ENCODE measurements around the gene LHX2. TPM values are rescaled to one million over a fixed set of nuclear protein-coding genes. Genes with fewer than 3 reads are reported as not detected.

LHX2 gene
- polyA plus RNA-seq, 1 of the 3 experiments (the other 2 are of a cell fraction): not detected

- WGBS (ENCODE audit: low lambda C conversion rate): 7% methylated on average over 4 of the region's 35 CpGs
- POLR2A ChIA-PET: no interaction called here
- CTCF ChIA-PET: no interaction called here
These were observed 11.3 kb upstream of the LHX2 start for GRCh38 chr9:124000161-124000783.

GRCh38 chr9:124000784-124001457 lies 10.6 kb upstream of the LHX2 start:
- no peak overlapping the region for H2AFZ ChIP-seq (ENCODE audit: low read depth)
- no peaks in the 10 kb centered on the region for H3K36me3 ChIP-seq (replicated peaks in 1 of 2; ENCODE audit: control insufficient read depth in 1 of 2, insufficient read depth in 2 of 2, low read length in 1 of 2)
- DNase-seq: no peak
- no peaks in the 10 kb centered on the region for H3F3A ChIP-seq (replicated peaks; ENCODE audit: insufficient read depth)
- ChIA-PET CTCF (interaction anchor here (1.4 to 5.4 kb wide), 2 partner anchors 40 to 460 kb away, joined by 4 to 33 read pairs; no protein-coding TSS in a partner anchor), POLR2A (no interaction called here)
- no peak overlapping the region for H3K27ac ChIP-seq (ENCODE audit: low read depth in 2 of 2, low read length in 1 of 2)
- H3K9me3 ChIP-seq: no peaks in the 10 kb centered on the region
- H4K20me1 ChIP-seq (ENCODE audit: insufficient read depth): no peaks in the 10 kb centered on the region
- H3K4me2 ChIP-seq: no peak overlapping the region
- TF ChIP-seq MXI1 (IDR thresholded peaks at IDR 0.05; ENCODE audit: low read depth, low read length): no peak
- no peak for TF ChIP-seq NRF1 (IDR thresholded peaks at IDR 0.05; ENCODE audit: low read depth, low read length)
- peak; percentile 77; the same call in 1 of the 2 replicates for TF ChIP-seq EZH2phosphoT487 (IDR thresholded peaks at IDR 0.05; ENCODE audit: borderline replicate concordance, low read depth)
- no peak for TF ChIP-seq TAF1 (IDR thresholded peaks at IDR 0.05; ENCODE audit: borderline replicate concordance, low read depth, low read length)
- peaks cover 91% of the 10 kb centered on the region for H3K27me3 ChIP-seq (ENCODE audit: insufficient read depth)
- no peak overlapping the region for H3K9ac ChIP-seq
- no peaks in the 10 kb centered on the region for H3K79me2 ChIP-seq (ENCODE audit: insufficient read depth)
- peaks cover 0 to 2% of the 10 kb centered on the region in 2 experiments; a peak in 1 of 4 replicates for H3K4me1 ChIP-seq (ENCODE audit: control insufficient read depth in 1 of 2, insufficient read depth in 2 of 2, low read depth in 1 of 2, low read length in 1 of 2)
- 2% methylated on average over 13 of the region's 15 CpGs for WGBS (ENCODE audit: low lambda C conversion rate)
- H3K4me3 ChIP-seq (ENCODE audit: low read depth in 2 of 2, low read length in 1 of 2): no peak overlapping the region
- H3K9me2 ChIP-seq: no peaks in the 10 kb centered on the region

More at GRCh38 chr9:124000161-124000783, 11.3 kb upstream of the LHX2 start:
- no peak for DNase-seq
- H3F3A ChIP-seq (replicated peaks; ENCODE audit: insufficient read depth): no peaks in the 10 kb centered on the region
- H3K79me2 ChIP-seq (ENCODE audit: insufficient read depth): no peaks in the 10 kb centered on the region
- no peaks in the 10 kb centered on the region for H3K9me3 ChIP-seq
- H3K4me3 ChIP-seq (ENCODE audit: low read depth in 2 of 2, low read length in 1 of 2): no peak overlapping the region
- no peak overlapping the region for H3K4me2 ChIP-seq
- no peak overlapping the region for H3K27ac ChIP-seq (ENCODE audit: low read depth in 2 of 2, low read length in 1 of 2)
- TF ChIP-seq RAD21 (IDR thresholded peaks at IDR 0.05; ENCODE audit: low read length) (no peak), PBX3 (IDR thresholded peaks at IDR 0.05) (no peak), IRF3 (IDR thresholded peaks at IDR 0.05; ENCODE audit: low read depth, low read length) (no peak), TAF1 (IDR thresholded peaks at IDR 0.05; ENCODE audit: borderline replicate concordance, low read depth, low read length) (no peak), EP300 (IDR thresholded peaks at IDR 0.05; ENCODE audit: borderline replicate concordance in 1 of 2, low read depth in 1 of 2, low read length in 1 of 2) (no peak)
- H2AFZ ChIP-seq (ENCODE audit: low read depth): no peak overlapping the region
- H3K36me3 ChIP-seq (replicated peaks in 1 of 2; ENCODE audit: control insufficient read depth in 1 of 2, insufficient read depth in 2 of 2, low read length in 1 of 2): no peaks in the 10 kb centered on the region
- H3K9me2 ChIP-seq: no peaks in the 10 kb centered on the region
- H3K4me1 ChIP-seq (ENCODE audit: control insufficient read depth in 1 of 2, insufficient read depth in 2 of 2, low read depth in 1 of 2, low read length in 1 of 2): peaks cover 0 to 2% of the 10 kb centered on the region in 2 experiments; a peak in 1 of 4 replicates
- no peaks in the 10 kb centered on the region for H4K20me1 ChIP-seq (ENCODE audit: insufficient read depth)
- peaks cover 91% of the 10 kb centered on the region for H3K27me3 ChIP-seq (ENCODE audit: insufficient read depth)
- no peak overlapping the region for H3K9ac ChIP-seq
